Endothelial cell of umbilical vein (primary cell): ENCODE data around the gene LRRC43. TPM values are rescaled to one million over a fixed set of nuclear protein-coding genes. Genes with fewer than 3 reads are reported as not detected.

ENCODE experiments used
- BruUV-seq: library from RNA; stranded (reverse); fragments of 400-500 nt; replicated peaks from 2 replicates; lab custom pipeline; 2021; lab: Mats Ljungman, UMichigan
- CTCF ChIA-PET: fragments of 300-600, 350-600 bp; sonication (Branson Sonifier 250); formaldehyde crosslinking; loops from one replicate; lab custom pipeline; 2021; ENCODE audit warnings: antibody characterized with exemption, inconsistent platforms; lab: Charles Lee
- POLR2A ChIA-PET: fragments of 300-600, 350-600 bp; sonication (Branson Sonifier 250); formaldehyde crosslinking; loops from one replicate; lab custom pipeline; 2021; ENCODE audit warnings: antibody characterized with exemption, inconsistent platforms; lab: Charles Lee
- DNase-seq: peaks from one replicate; pipeline ENCODE4 v3.0.0-alpha.2; 2011; ENCODE audit warnings: low read depth, low spot score
- FAIRE-seq: peaks from 2 replicates; lab custom pipeline; 2011; peaks lifted over from hg19 to GRCh38; lab: Jason Lieb, UNC
- H2AFZ ChIP-seq: 2 replicates; pipeline ENCODE4 v1.6.0; 2012; ENCODE audit warnings: low read depth, low read length, control low read depth, inconsistent platforms
- H3K27ac ChIP-seq: 2 replicates; pipeline ENCODE4 v1.5.1; 2011; ENCODE audit warnings: low read depth, mild to moderate bottlenecking, control low read depth, low read length, moderate library complexity; ENCODE audit not compliant: insufficient read depth
- H3K27me3 ChIP-seq, 2 experiments: 2 replicates each; pipeline versions ENCODE4 v1.6.0 to v1.6.1; 2011; ENCODE audit warnings: low read length in 2 of 2, mixed read lengths in 1 of 2; ENCODE audit not compliant: control insufficient read depth in 2 of 2, insufficient read depth in 2 of 2
- H3K36me3 ChIP-seq, 2 experiments: 2 replicates in 1 of 2; 3 replicates in 1 of 2; pipeline ENCODE4 v1.5.1; 2011; ENCODE audit warnings: low read length in 2 of 2, mild to moderate bottlenecking in 1 of 2, moderate library complexity in 1 of 2; ENCODE audit not compliant: control insufficient read depth in 2 of 2, insufficient read depth in 2 of 2; ENCODE audit errors: extremely low read depth in 1 of 2
- H3K4me1 ChIP-seq: 3 replicates; pipeline ENCODE4 v1.5.1; 2011; ENCODE audit warnings: mild to moderate bottlenecking, low read length; ENCODE audit not compliant: control insufficient read depth, insufficient read depth; ENCODE audit errors: extremely low read depth
- H3K4me2 ChIP-seq: 2 replicates; pipeline ENCODE4 v1.6.1; 2011; ENCODE audit warnings: low read length, control low read depth, mixed read lengths; ENCODE audit not compliant: insufficient read depth
- H3K4me3 ChIP-seq, 3 experiments: fragments of 200-600 bp in 1 of 3; sonication (generic), shearing (Covaris generic) in 1 of 3; replicated peaks in 1 of 3; 2 replicates each; pipeline ENCODE4 v1.5.1; 2011 to 2016; ENCODE audit warnings: control low read depth in 3 of 3, low read length in 3 of 3, mild to moderate bottlenecking in 2 of 3, inconsistent platforms in 1 of 3, low read depth in 1 of 3, moderate library complexity in 1 of 3; ENCODE audit not compliant: insufficient read depth in 1 of 3
- H3K79me2 ChIP-seq: 2 replicates; pipeline ENCODE4 v1.6.0; 2012; ENCODE audit warnings: low read length, inconsistent platforms; ENCODE audit not compliant: control insufficient read depth, insufficient read depth
- H3K9ac ChIP-seq: replicated peaks from 2 replicates; pipeline ENCODE3; 2011; ENCODE audit warnings: low read length, control low read depth; ENCODE audit not compliant: insufficient read depth; ENCODE audit errors: extremely low read depth
- H3K9me1 ChIP-seq: replicated peaks from 3 replicates; pipeline ENCODE4 v1.6.0; 2011; ENCODE audit warnings: mild to moderate bottlenecking, low read length; ENCODE audit not compliant: control insufficient read depth, insufficient read depth; ENCODE audit errors: extremely low read depth
- H3K9me3 ChIP-seq: replicated peaks from 2 replicates; pipeline ENCODE4 v1.5.1; 2012; ENCODE audit warnings: low read length, inconsistent platforms; ENCODE audit not compliant: control insufficient read depth, insufficient read depth
- H4K20me1 ChIP-seq: replicated peaks from 2 replicates; pipeline ENCODE3; 2011; ENCODE audit warnings: mild to moderate bottlenecking, low read length; ENCODE audit not compliant: control insufficient read depth, insufficient read depth; ENCODE audit errors: extremely low read depth
- CTCF ChIP-seq, 2 donors: IDR thresholded peaks; 1 replicate in 1 of 2; 2 replicates in 1 of 2; pipeline ENCODE4 v1.5.1; 2011; ENCODE audit warnings: low read length in 2 of 2, mild to moderate bottlenecking in 2 of 2, moderate library complexity in 2 of 2, control low read depth in 1 of 2, inconsistent platforms in 1 of 2, low read depth in 1 of 2; ENCODE audit not compliant: insufficient read depth in 1 of 2; ENCODE audit errors: extremely low read depth in 1 of 2
- EZH2 ChIP-seq: IDR thresholded peaks from 2 replicates; pipeline ENCODE4 v1.6.1; 2012; ENCODE audit warnings: borderline replicate concordance, low read depth, mild to moderate bottlenecking, moderate library complexity, low read length, inconsistent platforms; ENCODE audit not compliant: severe bottlenecking
- FOS ChIP-seq: IDR thresholded peaks from 2 replicates; pipeline ENCODE4 v1.6.1; 2011; ENCODE audit warnings: mild to moderate bottlenecking, low read length, moderate library complexity, borderline replicate concordance; ENCODE audit not compliant: insufficient read depth
- GATA2 ChIP-seq: IDR thresholded peaks from 2 replicates; pipeline ENCODE4 v1.7.0; 2011; ENCODE audit warnings: low read depth, mild to moderate bottlenecking, moderate library complexity, mixed read lengths, low read length; ENCODE audit not compliant: insufficient read length, insufficient read depth
- JUN ChIP-seq: IDR thresholded peaks from 2 replicates; pipeline ENCODE4 v1.6.1; 2011; ENCODE audit warnings: borderline replicate concordance, low read depth; ENCODE audit not compliant: insufficient read length, insufficient read depth
- MYC ChIP-seq: IDR thresholded peaks from one replicate; pipeline ENCODE4 v1.6.1; 2011; ENCODE audit warnings: mild to moderate bottlenecking, low read depth, low read length
- POLR2A ChIP-seq: IDR thresholded peaks from 2 replicates; pipeline ENCODE4 v1.6.1; 2012; ENCODE audit warnings: low read depth, mild to moderate bottlenecking, control low read depth, low read length
- POLR2AphosphoS5 ChIP-seq: IDR thresholded peaks from 2 replicates; pipeline ENCODE4 v1.6.1; 2012; ENCODE audit warnings: low read depth, mild to moderate bottlenecking, control low read depth, low read length, moderate library complexity; ENCODE audit not compliant: insufficient read depth
- dilution Hi-C: fragments of 300-500 bp; cut with MboI; formaldehyde crosslinking; loops from one replicate; pipeline ENCODE4 v1.15.0; 2019; ENCODE audit warnings: low sequenced_read_pairs; ENCODE audit not compliant: extremely low pct_ligation_motif_present
- intact Hi-C: fragments of 100-400 bp; cut with micrococcal nuclease; formaldehyde crosslinking; loops from one replicate; pipeline ENCODE4 v1.10.0; 2022
- polyA plus RNA-seq, 4 experiments: library from polyadenylated mRNA; depleted of rRNA in 3 of 4; stranded (reverse) in 3 of 4; unstranded in 1 of 4; fragments of >200 nt; gene quantifications; 2 replicates each; pipeline versions ENCODE4 v1.2.1 to v1.2.3, GENCODE V29; 2011 to 2012; ENCODE audit warnings: missing spikeins in 1 of 4
- total RNA-seq: library from RNA; stranded (reverse); gene quantifications from 2 replicates; pipeline ENCODE4 v1.2.3, GENCODE V29; 2021
- TF ChIP-seq, protein P1 (sequence below): IDR thresholded peaks from 2 replicates; pipeline ENCODE4 v1.6.1; 2011; ENCODE audit not compliant: insufficient read depth, insufficient read length

The LRRC43 gene
- total and polyA plus RNA-seq, 2 donors (not counting 3 experiments of a cell fraction or from before 2014, with no cell fraction given) = 3.1 to 3.4 TPM

DNA sequence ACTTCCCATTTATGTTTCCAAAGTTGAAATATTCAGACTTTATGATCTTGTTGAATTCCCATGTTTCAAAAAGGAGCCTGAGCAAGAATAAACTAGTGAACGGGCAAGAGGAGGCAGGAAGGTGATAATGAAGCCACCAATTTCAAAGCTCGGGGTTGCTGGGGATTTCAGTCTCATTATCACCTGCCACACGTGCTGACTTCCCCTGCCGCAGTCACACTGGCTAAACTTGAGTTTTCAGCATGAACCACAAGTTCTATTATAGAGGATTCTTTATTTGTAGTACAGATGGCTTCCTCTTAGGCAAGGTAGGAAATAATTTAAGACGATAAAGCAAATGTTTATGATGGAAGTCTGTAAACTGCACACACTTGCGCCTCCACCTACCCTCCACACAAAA is 61.0 kb downstream of the LRRC43 start:
- no peak overlapping the region for H2AFZ ChIP-seq
- H3K4me1 ChIP-seq = no peaks in the 10 kb centered on the region
- no peak overlapping the region for H3K4me2 ChIP-seq
- dilution Hi-C loops (no loop called here), intact Hi-C loops (no loop called here)
- FAIRE-seq (no peak), DNase-seq (no peak)
- CTCF ChIA-PET = no interaction called here
- H3K79me2 ChIP-seq = no peaks in the 10 kb centered on the region
- H3K9me3 ChIP-seq = no peaks in the 10 kb centered on the region
- no peaks in the 10 kb centered on the region for H3K27me3 ChIP-seq
- no peak for TF ChIP-seq POLR2A
- TF ChIP-seq POLR2AphosphoS5 = no peak
- TF ChIP-seq FOS = no peak
- TF ChIP-seq, protein P1, sequence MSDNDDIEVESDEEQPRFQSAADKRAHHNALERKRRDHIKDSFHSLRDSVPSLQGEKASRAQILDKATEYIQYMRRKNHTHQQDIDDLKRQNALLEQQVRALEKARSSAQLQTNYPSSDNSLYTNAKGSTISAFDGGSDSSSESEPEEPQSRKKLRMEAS = no peak
- no peak for TF ChIP-seq EZH2
- no peak for TF ChIP-seq MYC
- no peak for TF ChIP-seq CTCF (IDR thresholded peaks at IDR 0.05; ENCODE audit: extremely low read depth in 1 of 2, insufficient read depth in 1 of 2, low read depth in 1 of 2, low read length in 2 of 2)
- TF ChIP-seq GATA2 = no peak
- no peak for TF ChIP-seq JUN
- H3K27ac ChIP-seq = no peak overlapping the region
- H3K9ac ChIP-seq = no peak overlapping the region
- BruUV-seq = no TSS peak
- peaks cover 0 to 8% of the 10 kb centered on the region in 2 experiments for H3K36me3 ChIP-seq
- H3K4me3 ChIP-seq = no peak overlapping the region
- POLR2A ChIA-PET = no interaction called here
- no peaks in the 10 kb centered on the region for H4K20me1 ChIP-seq
- no peaks in the 10 kb centered on the region for H3K9me1 ChIP-seq
